ENCODE measurements around the gene SGTA.
"Not testable (repeated sequence)": the region's sequence is repeated elsewhere in the genome, so short reads cannot be mapped to it uniquely, and the experiment has no call there.

Gene SGTA

DNA sequence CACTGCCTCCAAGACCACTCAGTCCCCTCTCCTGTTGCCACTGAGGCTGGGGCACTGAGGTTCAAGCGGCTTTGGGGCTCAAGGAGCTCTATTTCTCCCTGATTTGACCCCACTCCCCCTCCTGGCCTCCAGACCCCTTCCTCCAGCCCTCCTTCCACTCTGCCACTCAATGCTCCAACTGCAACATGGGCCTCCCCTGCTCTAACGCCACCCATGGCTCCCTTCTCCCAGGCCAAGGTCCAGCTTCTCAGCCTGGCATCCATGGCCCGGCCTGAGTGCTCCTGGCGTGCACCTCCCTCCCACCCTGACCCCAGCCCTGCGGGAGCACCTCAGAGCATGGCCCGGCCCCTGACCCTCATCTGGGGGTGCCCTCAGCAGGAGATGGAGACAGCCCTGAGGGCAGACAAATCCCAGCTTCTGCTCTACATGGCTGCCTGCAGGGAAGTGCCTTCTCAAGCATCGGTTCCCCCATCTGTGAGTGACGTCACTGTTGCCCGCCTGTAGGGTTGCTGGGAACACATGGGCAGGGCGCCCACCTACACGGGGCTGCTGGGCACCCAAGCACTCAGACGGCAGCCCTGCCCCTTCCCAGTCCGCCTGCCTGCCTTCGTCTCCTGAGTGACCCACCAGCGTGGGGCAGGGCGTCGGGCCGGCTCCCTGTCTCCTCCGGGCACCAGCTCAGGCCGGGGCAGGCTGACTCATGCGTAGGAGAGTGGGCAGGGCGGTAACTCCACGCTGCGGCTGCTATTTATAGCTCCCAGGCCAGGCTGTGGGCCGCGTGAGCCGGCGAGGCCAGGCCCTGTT is 60.3 kb downstream of the SGTA start:
- DNase-seq = peak; percentile 87

DNA sequence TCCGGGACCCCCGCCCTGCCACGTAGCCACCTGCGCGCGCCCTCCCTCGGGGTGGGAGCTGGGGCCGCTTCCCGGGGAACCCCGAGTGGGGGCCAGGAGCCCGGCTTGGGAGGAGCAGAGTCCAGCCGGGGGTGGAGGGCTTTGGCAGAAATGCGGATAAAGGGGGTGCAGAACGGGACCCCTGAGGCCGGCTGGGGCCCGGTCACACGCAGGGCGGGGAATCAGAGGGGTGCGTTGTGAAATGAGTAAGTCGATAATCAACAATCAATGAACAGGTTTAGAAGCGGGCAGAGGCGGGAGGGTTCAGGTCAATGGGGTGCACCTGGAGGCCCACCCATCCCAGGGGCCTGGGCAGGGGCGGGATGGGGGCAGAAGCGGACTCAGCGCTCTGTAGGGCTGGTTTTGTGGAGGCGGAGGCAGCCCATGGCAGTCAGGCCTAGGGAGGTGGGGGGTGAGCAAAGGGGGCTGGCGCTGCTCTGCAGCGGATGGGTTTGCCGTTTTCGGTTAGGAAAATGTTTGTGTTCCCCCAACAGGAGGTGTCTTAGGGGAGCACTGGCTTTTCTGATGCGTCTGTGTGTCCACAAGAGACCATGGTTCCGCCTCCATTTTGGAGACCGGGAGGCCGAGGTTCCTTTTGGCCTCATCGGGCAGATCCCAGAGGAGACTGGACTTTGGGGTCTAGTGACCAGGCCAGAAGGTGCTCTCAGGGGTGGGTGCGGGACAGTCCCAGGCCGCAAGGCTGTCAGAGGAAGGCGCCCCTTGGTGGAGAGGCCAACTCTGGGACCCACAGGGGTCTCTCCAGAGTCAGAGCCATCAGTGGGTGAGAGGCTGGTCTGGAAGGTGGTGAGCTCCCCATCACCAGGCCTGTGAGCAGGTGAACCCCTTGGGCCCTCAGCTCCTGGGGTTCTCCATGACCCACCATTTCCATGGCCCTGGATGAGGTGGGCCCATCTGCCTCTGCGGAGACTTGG is 61.2 kb downstream of the SGTA start:
- DNase-seq = no peak

GRCh38 chr19:2720777-2721569 is 62.1 kb downstream of the SGTA start, which contains the start of gene DIRAS1:
Gene DIRAS1 (minus strand): TSS chr19:2721372. CDS start chr19:2717806, 3,566 bp downstream.
- DNase-seq = no peak

DNA sequence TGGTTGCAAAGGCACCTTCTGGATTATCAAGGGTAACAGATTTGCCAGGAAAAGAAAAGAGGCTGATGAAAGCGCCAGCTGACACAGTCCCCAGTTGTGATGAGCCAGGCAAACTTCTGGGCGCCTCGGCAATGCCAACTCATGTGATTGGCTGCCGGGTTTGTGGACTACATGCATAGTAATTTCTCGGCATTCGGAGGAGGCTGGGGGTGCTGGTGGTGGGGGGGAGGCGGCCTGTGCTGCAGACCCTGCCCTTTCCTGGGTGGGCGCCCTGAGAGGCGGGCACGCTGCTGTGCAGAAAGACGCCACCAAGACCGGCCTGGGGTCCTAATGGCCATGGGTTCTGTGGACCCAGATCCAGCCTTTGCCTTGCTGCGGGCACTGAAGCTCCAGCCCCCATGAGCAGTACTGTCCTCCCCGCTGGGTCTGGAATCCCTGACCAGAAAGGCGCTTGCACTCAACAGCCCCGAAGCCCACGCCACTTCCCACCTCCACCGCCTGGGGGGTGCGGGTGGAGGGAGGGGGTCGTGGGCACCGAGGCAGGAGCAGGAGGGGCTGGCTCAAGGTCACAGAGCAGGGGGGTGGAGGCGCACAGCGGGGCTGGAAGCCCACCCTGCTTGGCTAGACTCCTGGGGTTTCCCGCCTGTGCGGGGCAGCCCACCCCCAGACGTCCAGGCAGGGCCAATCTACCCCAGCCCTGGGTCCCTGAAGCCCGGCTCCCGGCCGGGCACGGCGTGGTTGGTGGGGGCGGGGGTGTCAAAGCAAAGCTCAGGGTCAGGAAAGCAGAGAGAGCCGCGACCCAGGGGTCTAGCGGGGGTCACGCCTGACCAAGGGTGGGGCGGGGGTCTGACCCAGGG is 62.9 kb downstream of the SGTA start:
- peak; percentile 7 for DNase-seq

DNA sequence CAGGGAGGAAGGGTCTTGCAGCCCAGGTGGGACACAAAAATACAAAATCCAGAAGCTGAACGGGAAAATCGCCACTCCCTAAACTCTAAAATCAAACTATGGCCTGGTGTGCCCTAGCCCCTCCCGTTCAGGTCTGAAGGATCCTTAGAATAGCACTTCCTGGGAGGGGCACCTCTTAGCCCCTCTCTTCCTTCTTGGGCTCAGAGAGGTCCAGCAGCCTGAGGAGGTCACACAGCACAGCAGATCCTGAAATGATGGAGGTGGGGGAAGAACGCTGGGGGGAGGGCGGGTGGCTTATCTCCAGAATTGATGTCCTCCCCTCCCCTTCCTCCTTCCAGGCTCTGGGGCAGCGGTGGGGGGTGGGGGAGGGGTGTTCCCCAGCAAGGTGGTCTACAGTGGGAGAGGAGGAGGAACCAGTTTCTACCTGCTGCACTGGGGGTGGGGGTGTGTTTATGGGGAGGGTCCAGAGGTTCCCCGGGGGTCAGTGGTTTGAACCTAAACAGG is 63.8 kb downstream of the SGTA start:
- no peak for DNase-seq

GRCh38 chr19:2717638-2718541 is 65.2 kb downstream of the SGTA start:
- no peak for DNase-seq

DNA sequence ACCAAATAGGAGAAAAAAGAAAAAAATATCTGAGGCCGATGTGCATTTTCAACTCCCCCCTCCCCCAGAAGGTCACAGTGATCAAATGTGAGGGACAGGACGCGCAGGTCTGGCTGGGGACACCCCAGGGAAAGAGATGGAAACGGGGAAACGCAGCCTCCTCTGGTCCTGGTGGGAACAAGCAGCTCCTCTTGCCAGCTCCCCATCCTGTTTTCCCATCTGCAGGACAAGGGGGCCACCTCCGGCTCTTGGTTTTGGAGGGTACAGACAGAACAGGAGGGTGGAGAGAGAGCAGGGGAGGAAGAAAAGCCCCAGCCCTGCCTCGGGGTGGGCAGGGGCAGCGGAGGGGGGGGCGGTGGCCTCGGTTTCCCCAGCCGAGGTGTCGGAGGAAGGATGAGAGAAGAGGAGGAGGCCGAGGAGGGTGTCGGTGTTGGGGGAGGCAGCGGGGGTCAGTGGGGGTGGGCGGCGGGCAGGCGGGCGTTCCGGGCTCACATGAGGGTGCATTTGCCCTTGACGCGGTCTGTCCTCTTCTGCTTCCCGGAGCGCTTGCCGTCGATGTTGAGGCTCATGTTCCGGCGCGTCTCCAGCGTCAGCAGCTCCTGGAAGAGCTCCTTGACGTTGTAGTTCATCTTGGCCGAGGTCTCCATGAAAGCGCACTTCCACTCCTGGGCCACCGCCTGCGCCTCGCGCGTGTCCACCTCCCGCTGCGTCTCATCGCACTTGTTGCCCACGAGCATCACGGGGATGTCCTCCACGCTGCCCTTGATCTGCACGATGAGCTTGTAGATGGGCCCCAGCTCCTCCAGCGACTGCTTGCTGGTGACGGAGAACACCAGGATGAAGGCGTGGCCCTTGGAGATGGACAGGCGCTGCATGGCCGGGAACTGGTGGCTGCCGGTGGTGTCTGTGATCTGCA is 66.1 kb downstream of the SGTA start:
- DNase-seq = no peak

DNA sequence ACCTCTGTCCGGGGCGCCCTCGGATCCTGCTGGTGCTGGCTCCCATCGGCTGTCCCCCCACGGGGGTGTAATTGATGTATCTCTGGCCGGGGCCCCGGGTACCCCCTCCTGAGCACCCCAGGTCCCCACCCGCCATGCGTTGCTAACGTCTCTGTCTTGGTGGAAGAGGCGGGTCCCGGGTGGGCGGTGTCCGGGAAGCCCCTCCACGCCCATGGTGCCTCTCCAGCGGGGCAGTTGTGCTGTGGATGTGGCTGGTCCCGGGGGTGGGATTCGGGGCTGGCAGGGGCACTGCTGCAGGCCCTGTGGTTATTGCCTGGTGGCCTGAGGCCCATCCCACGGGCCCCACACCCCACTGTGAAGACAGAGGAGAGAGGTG is 66.8 kb downstream of the SGTA start:
- DNase-seq = no peak

GRCh38 chr19:2715470-2716274 is 67.4 kb downstream of the SGTA start:
- no peak for DNase-seq

- DNase-seq = no peak
Observed at GRCh38 chr19:2714531-2715269, 68.4 kb downstream of the SGTA start.

DNA sequence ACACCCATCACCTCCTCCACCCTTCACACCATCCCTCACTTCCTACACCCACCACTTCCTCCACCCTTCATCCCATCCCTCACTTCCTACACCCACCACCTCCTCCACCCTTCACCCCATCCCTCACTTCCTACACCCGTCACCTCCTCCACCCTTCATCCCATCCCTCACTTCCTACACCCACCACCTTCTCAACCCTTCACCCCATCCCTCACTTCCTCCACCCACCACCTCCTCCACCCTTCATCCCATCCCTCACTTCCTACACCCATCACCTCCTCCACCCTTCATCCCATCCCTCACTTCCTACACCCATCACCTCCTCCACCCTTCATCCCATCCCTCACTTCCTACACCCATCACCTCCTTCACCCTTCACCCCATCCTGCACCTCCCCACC is 69.0 kb downstream of the SGTA start:
- not testable (repeated sequence) for DNase-seq

- DNase-seq = not testable (repeated sequence)
Observed at GRCh38 chr19:2713170-2713569, 69.9 kb downstream of the SGTA start.

- DNase-seq = no peak
Observed at GRCh38 chr19:2711875-2712205, 71.2 kb downstream of the SGTA start.

- no peak for DNase-seq
Observed at GRCh38 chr19:2711172-2711874, 71.8 kb downstream of the SGTA start.

- DNase-seq = no peak
Observed at GRCh38 chr19:2706251-2706650, 76.8 kb downstream of the SGTA start.

Data from kidney glomerular epithelial cell (primary cell).